ENCODE data around the gene CD38.
"Not testable (repeated sequence)": the region's sequence is repeated elsewhere in the genome, so short reads cannot be mapped to it uniquely, and the experiment has no call there.

The CD38 gene

DNA sequence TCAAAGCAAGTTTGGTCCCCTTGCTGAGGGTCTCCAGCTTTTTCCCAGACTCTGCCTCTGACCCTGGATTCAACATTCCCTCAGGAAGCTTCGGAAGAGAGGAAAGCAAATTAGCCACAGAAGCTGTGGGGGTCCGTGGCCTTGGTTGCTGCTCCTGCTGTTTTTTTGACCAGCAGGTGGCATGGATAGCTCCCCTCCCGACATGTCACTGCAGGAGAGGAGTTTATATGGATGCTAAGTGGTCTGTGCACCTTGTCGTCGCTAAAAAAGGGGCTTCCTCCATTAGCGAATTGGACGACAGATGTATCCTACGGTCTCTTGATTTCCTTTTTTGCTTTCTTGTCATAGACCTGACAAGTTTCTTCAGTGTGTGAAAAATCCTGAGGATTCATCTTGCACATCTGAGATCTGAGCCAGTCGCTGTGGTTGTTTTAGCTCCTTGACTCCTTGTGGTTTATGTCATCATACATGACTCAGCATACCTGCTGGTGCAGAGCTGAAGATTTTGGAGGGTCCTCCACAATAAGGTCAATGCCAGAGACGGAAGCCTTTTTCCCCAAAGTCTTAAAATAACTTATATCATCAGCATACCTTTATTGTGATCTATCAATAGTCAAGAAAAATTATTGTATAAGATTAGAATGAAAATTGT lies 70.2 kb downstream of the CD38 start:
- H3K27me3 ChIP-seq (replicated peaks; ENCODE audit: control insufficient read depth, insufficient read depth, low read length): no peaks in the 10 kb centered on the region
- TF ChIP-seq, protein P1, sequence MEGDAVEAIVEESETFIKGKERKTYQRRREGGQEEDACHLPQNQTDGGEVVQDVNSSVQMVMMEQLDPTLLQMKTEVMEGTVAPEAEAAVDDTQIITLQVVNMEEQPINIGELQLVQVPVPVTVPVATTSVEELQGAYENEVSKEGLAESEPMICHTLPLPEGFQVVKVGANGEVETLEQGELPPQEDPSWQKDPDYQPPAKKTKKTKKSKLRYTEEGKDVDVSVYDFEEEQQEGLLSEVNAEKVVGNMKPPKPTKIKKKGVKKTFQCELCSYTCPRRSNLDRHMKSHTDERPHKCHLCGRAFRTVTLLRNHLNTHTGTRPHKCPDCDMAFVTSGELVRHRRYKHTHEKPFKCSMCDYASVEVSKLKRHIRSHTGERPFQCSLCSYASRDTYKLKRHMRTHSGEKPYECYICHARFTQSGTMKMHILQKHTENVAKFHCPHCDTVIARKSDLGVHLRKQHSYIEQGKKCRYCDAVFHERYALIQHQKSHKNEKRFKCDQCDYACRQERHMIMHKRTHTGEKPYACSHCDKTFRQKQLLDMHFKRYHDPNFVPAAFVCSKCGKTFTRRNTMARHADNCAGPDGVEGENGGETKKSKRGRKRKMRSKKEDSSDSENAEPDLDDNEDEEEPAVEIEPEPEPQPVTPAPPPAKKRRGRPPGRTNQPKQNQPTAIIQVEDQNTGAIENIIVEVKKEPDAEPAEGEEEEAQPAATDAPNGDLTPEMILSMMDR (IDR thresholded peaks at IDR 0.05; ENCODE audit: insufficient read depth, low read length, poor library complexity, severe bottlenecking): peak; percentile 10
- no peak for DNase-seq (ENCODE audit: extremely low read depth, insufficient read length)
- H3K36me3 ChIP-seq (ENCODE audit: control insufficient read depth, insufficient read depth, low read length): no peaks in the 10 kb centered on the region
- H3K4me3 ChIP-seq (replicated peaks; ENCODE audit: low read depth, low read length): no peak overlapping the region

DNA sequence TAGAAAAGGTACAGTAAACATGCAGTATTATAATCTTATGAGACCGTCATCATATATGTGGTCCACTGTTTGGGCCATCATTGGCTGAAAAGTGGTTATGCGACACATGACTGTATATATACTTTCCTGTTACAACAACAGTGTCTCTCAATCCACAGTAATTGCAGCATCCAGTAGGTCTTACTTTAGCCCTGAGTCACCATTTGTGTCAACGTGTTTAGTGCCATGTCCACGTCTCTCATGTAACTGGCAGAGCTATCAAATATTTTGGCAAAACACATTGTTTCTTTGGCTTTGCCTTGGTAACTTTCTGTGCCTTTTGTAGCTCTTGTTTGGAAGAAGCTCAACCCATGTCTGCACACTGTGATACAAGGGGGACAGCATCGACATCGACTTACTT lies 73.8 kb downstream of the CD38 start:
- TF ChIP-seq, protein P1 (IDR thresholded peaks at IDR 0.05; ENCODE audit: insufficient read depth, low read length, poor library complexity, severe bottlenecking): no peak

DNA sequence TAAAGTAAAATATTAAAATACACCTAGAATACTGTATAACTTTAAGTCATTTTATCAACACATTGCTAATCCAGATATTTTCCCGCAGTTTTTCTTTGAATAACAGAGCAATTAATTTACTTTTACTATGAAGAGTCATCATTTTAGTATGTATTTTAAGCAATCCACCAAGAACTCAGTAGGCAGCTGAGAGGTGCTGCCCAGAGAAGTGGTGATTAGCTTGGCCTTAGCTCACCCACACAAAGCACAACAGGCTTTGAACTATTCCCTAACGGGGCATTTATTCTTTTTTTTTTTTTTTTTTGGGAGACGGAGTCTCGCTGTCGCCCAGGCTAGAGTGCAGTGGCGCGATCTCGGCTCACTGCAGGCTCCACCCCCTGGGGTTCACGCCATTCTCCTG lies 74.4 kb downstream of the CD38 start:
- no peak for DNase-seq (ENCODE audit: extremely low read depth, insufficient read length)
- no peaks in the 10 kb centered on the region for H3K27me3 ChIP-seq (replicated peaks; ENCODE audit: control insufficient read depth, insufficient read depth, low read length)

More for the DNA sequence above, 73.8 kb downstream of the CD38 start:
- no peaks in the 10 kb centered on the region for H3K36me3 ChIP-seq (ENCODE audit: control insufficient read depth, insufficient read depth, low read length)
- no peaks in the 10 kb centered on the region for H3K27me3 ChIP-seq (replicated peaks; ENCODE audit: control insufficient read depth, insufficient read depth, low read length)
- H3K4me3 ChIP-seq (replicated peaks; ENCODE audit: low read depth, low read length): no peak overlapping the region
- no peak for DNase-seq (ENCODE audit: extremely low read depth, insufficient read length)

DNA sequence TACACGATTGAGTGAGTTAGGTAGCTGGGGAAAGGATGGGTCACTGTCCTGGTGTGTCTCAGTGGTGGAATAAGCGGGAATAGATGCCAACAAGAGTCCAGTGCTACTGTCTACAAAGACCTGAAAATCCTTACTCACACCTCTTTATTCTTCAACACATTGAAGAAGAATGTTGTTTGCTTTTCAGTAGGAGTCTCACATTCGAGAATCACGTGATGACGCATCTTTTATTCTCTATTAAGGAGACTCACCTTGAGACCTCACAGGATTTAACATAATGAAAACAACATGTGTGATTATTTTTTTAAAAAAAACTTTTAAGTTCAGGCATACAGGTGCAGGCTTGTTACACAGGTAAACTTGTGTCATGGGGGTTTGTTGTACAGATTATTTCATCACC lies 75.2 kb downstream of the CD38 start:
- no peak for DNase-seq (ENCODE audit: extremely low read depth, insufficient read length)
- Histone ChIP-seq H3K27me3 (replicated peaks; ENCODE audit: control insufficient read depth, insufficient read depth, low read length) (no peaks in the 10 kb centered on the region), H3K36me3 (ENCODE audit: control insufficient read depth, insufficient read depth, low read length) (no peaks in the 10 kb centered on the region), H3K4me3 (replicated peaks; ENCODE audit: low read depth, low read length) (no peak overlapping the region)
- TF ChIP-seq, protein P1 (IDR thresholded peaks at IDR 0.05; ENCODE audit: insufficient read depth, low read length, poor library complexity, severe bottlenecking): no peak

More for the DNA sequence above, 74.4 kb downstream of the CD38 start:
- no peak overlapping the region for H3K4me3 ChIP-seq (replicated peaks; ENCODE audit: low read depth, low read length)
- no peaks in the 10 kb centered on the region for H3K36me3 ChIP-seq (ENCODE audit: control insufficient read depth, insufficient read depth, low read length)
- TF ChIP-seq, protein P1 (IDR thresholded peaks at IDR 0.05; ENCODE audit: insufficient read depth, low read length, poor library complexity, severe bottlenecking): no peak

DNA sequence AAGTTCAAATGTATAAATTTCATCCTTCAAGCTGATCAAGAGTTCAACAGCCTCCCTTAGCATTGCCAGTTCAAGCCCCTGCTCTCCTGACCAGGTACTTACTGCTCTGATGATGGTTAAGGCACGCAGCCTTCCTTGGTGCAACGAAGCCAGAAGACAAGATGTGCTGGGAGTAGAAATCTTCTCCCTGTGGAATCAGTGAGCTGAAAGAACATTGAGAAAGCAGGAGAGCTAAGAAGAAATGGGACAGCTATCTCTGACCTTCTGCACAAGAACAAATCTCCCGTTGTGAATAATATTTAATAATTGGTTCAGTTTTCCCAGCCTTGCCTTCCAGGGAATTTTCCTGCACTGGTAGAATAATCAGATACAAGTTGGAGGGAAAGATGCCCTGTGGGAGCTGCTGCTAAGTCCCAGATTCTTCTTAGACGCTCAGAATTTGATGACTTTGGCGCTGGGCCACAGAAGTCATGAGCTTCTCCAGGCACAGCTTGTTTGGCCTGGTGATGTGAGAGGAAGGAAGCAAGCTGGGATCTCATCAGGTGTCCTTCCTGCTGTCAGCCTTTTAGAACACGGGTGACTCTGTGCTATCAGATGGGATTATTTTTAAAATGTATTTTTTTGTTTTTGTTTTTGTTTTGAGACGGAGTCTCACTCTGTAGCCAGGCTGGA lies 77.8 kb downstream of the CD38 start:
- Histone ChIP-seq H3K36me3 (ENCODE audit: control insufficient read depth, insufficient read depth, low read length) (no peaks in the 10 kb centered on the region), H3K27me3 (replicated peaks; ENCODE audit: control insufficient read depth, insufficient read depth, low read length) (no peaks in the 10 kb centered on the region), H3K4me3 (replicated peaks; ENCODE audit: low read depth, low read length) (no peak overlapping the region)
- no peak for DNase-seq (ENCODE audit: extremely low read depth, insufficient read length)
- TF ChIP-seq, protein P1 (IDR thresholded peaks at IDR 0.05; ENCODE audit: insufficient read depth, low read length, poor library complexity, severe bottlenecking): no peak

DNA sequence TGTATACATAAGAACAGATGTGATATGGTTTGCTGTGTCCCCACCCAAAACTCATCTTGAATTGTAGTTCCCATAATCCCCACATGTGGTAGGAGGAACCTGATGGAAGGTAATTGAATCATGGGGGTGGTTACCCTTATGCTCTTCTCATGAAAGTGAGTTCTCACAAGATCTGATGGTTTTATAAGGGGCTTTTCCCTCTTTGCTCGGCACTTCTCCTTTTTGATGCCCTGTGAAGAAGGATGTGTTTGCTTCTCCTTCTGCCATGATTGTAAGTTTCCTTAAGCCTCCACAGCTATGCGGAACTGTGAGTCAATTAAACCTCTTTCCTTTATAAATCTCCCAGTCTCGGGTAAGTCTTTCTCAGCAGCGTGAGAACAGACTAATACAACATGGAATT lies 83.1 kb downstream of the CD38 start:
- not testable (repeated sequence) for DNase-seq (ENCODE audit: extremely low read depth, insufficient read length); H3K36me3 ChIP-seq (ENCODE audit: control insufficient read depth, insufficient read depth, low read length); H3K27me3 ChIP-seq (replicated peaks; ENCODE audit: control insufficient read depth, insufficient read depth, low read length); H3K4me3 ChIP-seq (replicated peaks; ENCODE audit: low read depth, low read length)
